EH (cell line): ENCODE measurements around the gene RRAS2.
"Not testable (repeated sequence)": the region's sequence is repeated elsewhere in the genome, so short reads cannot be mapped to it uniquely, and the experiment has no call there.

Experiments
- DNase-seq: peaks from one replicate; pipeline ENCODE4 v3.0.0-alpha.2; 2015; ENCODE audit warnings: low read depth

RRAS2 gene

GRCh38 chr11:14358729-14359439, at the start of gene RRAS2:
Gene RRAS2 (minus strand): TSS chr11:14359183. CDS start chr11:14358870, 313 bp downstream.
- peak; percentile 82 for DNase-seq

DNA sequence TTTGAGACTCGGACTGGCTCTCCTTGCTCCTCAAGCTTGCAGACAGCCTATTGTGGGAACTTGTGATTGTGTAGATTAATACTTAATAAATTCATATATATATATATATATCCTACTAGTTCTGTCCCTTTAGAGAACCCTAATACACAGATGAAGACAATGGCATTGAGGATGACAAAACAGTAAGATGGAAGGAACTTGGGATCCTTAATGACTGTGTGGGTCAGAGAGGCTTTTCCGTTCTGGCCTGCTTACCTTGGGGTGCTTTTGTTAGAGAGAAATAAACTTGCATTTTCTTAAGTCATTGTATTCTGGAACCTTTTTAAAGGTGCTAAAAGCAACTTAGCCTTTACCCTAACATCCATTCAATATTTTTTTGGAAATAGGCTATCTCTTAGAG, 49.6 kb upstream of the RRAS2 start:
- no peak for DNase-seq

DNA sequence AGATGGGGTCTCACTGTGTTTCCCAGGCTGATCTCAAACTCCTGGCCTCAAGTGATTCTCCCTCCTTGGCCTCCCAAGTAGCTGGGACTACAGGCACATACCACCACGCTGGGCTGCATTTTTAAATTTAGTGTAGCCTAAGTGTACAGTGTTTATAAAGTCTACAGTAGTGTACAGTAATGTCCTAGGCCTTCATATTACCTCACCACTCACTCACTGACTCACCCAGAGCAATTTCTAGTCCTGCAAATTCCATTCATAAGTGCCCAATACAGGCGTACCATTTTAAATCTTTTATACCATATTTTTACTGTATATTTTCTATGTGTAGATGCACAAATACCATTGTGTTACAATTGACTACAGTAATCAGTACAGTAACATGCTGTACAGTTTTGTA, 47.1 kb upstream of the RRAS2 start:
- peak; percentile 78 for DNase-seq

GRCh38 chr11:14403528-14403927, 44.5 kb upstream of the RRAS2 start:
- DNase-seq, result not testable (repeated sequence)

DNA sequence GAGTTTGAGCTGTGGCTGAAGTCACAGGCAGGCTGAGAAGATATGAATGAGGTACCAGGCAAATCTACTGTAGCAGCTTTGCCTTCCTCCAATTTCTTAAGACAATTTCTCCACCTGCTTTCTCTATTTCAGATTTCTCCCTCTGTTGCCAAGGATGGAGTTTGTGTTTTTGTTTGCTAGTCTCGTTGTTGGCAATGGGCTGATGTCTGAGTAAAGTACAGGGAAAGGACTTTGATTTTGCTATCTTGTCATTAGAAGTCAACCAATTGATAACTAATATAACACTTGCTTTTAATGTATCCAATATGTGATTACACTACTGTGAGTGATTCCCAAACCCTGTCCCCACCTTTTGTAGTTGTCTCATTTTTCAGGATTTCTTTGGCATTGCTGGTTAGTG, 40.1 kb upstream of the RRAS2 start:
- DNase-seq, result no peak

DNA sequence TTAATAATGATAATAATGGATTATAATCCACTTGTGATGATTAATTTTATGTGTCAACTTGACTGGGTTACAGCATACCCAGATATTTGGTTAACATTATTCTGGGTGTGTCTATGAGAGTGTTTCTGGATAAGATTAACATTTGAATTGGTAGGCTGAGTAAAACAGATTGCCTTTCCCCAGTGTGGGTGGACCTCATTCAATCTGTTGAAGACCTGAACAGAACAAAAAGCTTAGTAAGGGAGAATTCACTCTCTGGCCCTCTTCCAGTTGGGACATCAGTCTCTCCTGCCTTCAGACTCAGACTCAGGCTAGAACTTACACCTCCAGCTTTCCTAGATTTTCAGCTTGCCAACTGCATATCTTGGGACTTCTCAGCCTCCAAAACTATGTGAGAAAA, 37.3 kb upstream of the RRAS2 start:
- no peak for DNase-seq

- no peak for DNase-seq
These were observed 34.9 kb upstream of the RRAS2 start for GRCh38 chr11:14393889-14394288.

GRCh38 chr11:14393129-14393528, 34.1 kb upstream of the RRAS2 start:
- no peak for DNase-seq

- DNase-seq, result peak; percentile 16
These were observed 31.7 kb upstream of the RRAS2 start for GRCh38 chr11:14390669-14391068.

DNA sequence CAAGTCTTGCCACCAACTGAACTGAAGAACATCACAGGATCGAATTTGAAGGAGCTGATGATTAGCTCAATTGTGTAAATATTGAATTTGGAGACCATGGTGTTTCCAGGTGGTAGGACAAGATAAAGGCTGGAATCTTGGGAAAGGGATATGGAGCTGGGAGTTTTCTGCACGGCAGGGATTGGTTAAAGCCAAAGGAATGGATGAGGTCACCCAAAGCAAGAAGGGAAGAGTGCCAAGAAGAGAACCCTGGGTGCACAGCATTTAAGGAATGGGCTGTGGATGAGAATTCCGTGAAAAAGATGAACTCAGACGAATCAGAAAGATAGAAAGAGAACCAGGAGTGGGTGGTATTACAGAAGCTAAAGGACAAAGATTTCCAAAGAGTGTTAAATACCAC, 29.4 kb upstream of the RRAS2 start:
- peak; percentile 65 for DNase-seq

GRCh38 chr11:14386895-14387480, 28.0 kb upstream of the RRAS2 start:
- peak; percentile 80 for DNase-seq

GRCh38 chr11:14386081-14386480, 27.1 kb upstream of the RRAS2 start:
- no peak for DNase-seq

- peak; percentile 75 for DNase-seq
These were observed 25.4 kb upstream of the RRAS2 start for GRCh38 chr11:14384338-14384737.

DNA sequence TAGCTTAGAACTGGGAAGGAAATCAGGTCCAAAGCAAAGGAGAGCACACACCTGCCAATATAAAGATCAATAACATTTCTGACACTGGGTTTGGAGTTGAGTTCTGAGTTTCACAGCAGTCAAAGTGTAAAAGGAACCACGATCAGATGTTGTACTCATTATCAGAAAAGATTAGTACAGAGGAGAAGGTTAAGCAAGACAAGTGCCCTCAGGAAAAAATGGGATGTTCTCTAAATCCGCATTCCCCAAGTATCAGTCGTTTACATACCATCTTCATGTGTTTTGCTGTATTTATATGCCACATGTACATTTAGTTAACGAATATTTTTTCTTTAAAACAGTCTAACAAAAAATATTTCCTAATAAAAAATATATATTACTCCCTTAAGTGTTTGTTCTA, 23.0 kb upstream of the RRAS2 start:
- DNase-seq, result no peak

GRCh38 chr11:14380947-14381561, 22.1 kb upstream of the RRAS2 start:
- peak; percentile 69 for DNase-seq

GRCh38 chr11:14380125-14380936, 21.3 kb upstream of the RRAS2 start:
- DNase-seq, result no peak

DNA sequence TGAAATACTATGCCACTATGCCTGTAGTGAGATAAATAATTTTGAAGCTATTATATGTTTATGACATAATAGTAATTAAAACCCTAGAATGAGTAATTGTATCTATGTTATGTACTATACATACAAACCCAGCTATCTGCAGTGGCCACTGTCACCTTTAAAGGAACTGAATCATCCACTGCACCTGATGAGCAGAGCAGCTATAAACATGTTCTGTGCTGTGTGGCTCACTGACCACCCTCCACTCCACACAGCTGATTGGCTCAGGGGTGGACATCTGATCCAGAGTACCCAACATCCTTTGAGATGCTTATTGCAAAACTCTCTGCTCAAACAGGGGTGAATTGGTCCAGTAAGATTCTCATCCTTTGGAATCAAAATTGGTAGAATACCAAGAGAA, 19.2 kb upstream of the RRAS2 start:
- DNase-seq, result no peak

GRCh38 chr11:14376920-14377319, 17.9 kb upstream of the RRAS2 start:
- DNase-seq, result peak; percentile 34

DNA sequence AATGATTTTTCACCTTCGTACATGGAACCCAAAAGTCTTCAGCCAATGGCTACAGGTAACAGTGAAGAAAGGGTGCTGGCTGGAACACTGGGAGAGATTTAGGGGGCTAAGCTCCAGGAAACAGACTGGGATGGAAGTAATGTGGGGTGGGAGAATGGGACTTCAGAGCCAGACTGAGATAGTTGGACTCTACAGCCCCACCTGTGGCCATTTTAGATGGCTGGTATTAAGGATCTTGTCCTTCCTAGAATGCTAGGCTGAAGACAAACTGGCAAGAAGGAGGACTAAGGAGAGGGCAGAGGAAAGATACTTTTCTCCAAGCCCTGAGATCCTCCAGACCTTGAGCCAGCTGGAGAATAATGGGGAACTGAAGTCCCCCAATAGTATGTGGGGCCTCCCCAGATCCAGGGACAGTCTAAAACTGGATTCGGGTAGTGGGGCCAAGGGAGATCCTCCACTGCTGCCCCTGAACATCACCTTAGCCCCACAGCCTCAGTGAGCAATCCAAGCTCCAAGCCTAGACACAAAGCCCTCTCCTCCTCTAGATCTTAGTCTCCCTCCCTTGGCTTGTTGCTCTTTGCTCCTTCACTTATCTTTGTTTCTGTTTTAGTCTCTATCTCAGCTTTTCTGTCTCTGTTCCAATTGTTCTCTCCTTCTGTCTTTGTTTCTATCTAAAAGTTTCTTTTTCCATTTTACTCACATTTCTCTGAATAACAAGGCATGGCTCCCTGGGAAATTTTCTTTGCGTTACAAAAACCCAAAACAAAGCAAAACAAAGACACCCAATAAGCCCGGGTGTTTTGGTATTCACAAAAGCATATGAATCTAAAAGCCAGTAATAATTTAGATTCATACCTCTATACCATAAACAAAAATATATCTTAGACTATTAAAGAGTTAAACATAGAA, 16.2 kb upstream of the RRAS2 start:
- no peak for DNase-seq

- peak; percentile 88 for DNase-seq
These were observed 15.1 kb upstream of the RRAS2 start for GRCh38 chr11:14373941-14374646.

GRCh38 chr11:14372011-14372410, 13.0 kb upstream of the RRAS2 start:
- DNase-seq, result no peak
